ENCODE measurements around the gene FLYWCH2. TPM values are rescaled to one million over a fixed set of nuclear protein-coding genes. Genes with fewer than 3 reads are reported as not detected.

The FLYWCH2 gene
- total RNA-seq, 2 donors from 2014 or later, result 78.8 to 150 TPM

GRCh38 chr16:2915196-2915929 lies 32.3 kb downstream of the FLYWCH2 start:
- no peaks in the 10 kb centered on the region for H3K9me3 ChIP-seq
- no peaks in the 10 kb centered on the region for H3K36me3 ChIP-seq
- intact Hi-C loops (cut with DNase I), result no loop called here
- no peak overlapping the region for H3K27ac ChIP-seq
- no peak overlapping the region for H3K4me3 ChIP-seq
- peaks cover 6% of the 10 kb centered on the region for H3K4me1 ChIP-seq (replicated peaks)
- TF ChIP-seq CTCF (IDR thresholded peaks at IDR 0.05), result no peak
- TF ChIP-seq POLR2A (IDR thresholded peaks at IDR 0.05), result no peak
- TF ChIP-seq POLR2AphosphoS5 (IDR thresholded peaks at IDR 0.05), result no peak
- no peak for DNase-seq (ENCODE audit: low spot score)
- no peaks in the 10 kb centered on the region for H3K27me3 ChIP-seq (replicated peaks; ENCODE audit: insufficient read depth)
- WGBS, result 86% methylated on average over 13 of the region's 13 CpGs

- WGBS, result 10% methylated on average over 13 of the region's 13 CpGs
- intact Hi-C loops (cut with DNase I), result no loop called here
- Histone ChIP-seq H3K4me3 (no peak overlapping the region), H3K4me1 (replicated peaks) (no peaks in the 10 kb centered on the region), H3K27ac (peak overlapping the region; percentile 55), H3K36me3 (no peaks in the 10 kb centered on the region), H3K9me3 (no peaks in the 10 kb centered on the region), H3K27me3 (replicated peaks; ENCODE audit: insufficient read depth) (no peaks in the 10 kb centered on the region)
- peak; percentile 44 for DNase-seq (ENCODE audit: low spot score)
- TF ChIP-seq POLR2A (IDR thresholded peaks at IDR 0.05) (no peak), POLR2AphosphoS5 (IDR thresholded peaks at IDR 0.05) (peak; percentile 68), CTCF (IDR thresholded peaks at IDR 0.05) (peak; percentile 82 to 96 (median 92))
Measured at GRCh38 chr16:2919511-2920255, 36.7 kb downstream of the FLYWCH2 start.

- no peak for TF ChIP-seq POLR2AphosphoS5 (IDR thresholded peaks at IDR 0.05)
- no peak for TF ChIP-seq CTCF (IDR thresholded peaks at IDR 0.05)
- TF ChIP-seq POLR2A (IDR thresholded peaks at IDR 0.05), result no peak
- no peaks in the 10 kb centered on the region for H3K9me3 ChIP-seq
- no peak for DNase-seq (ENCODE audit: low spot score)
- H3K27ac ChIP-seq, result no peak overlapping the region
- H3K36me3 ChIP-seq, result no peaks in the 10 kb centered on the region
- WGBS, result 96% methylated on average over 14 of the region's 14 CpGs
- no peak overlapping the region for H3K4me3 ChIP-seq
- peaks cover 7% of the 10 kb centered on the region for H3K4me1 ChIP-seq (replicated peaks)
- intact Hi-C loops (cut with DNase I), result no loop called here
- no peaks in the 10 kb centered on the region for H3K27me3 ChIP-seq (replicated peaks; ENCODE audit: insufficient read depth)
Measured at GRCh38 chr16:2923481-2923880, 40.5 kb downstream of the FLYWCH2 start.

GRCh38 chr16:2924901-2925755 lies 42.1 kb downstream of the FLYWCH2 start:
- Histone ChIP-seq H3K9me3 (no peaks in the 10 kb centered on the region), H3K4me1 (replicated peaks) (peaks cover 10% of the 10 kb centered on the region), H3K27me3 (replicated peaks; ENCODE audit: insufficient read depth) (no peaks in the 10 kb centered on the region), H3K27ac (peak overlapping the region in 1 of 2 donors; percentile 26), H3K36me3 (peaks cover 0 to 7% of the 10 kb centered on the region in 2 donors), H3K4me3 (no peak overlapping the region)
- TF ChIP-seq CTCF (IDR thresholded peaks at IDR 0.05) (no peak), POLR2A (IDR thresholded peaks at IDR 0.05) (no peak), POLR2AphosphoS5 (IDR thresholded peaks at IDR 0.05) (peak; percentile 15)
- no peak for DNase-seq (ENCODE audit: low spot score)
- WGBS, result 45% methylated on average over 42 of the region's 42 CpGs
- intact Hi-C loops (cut with DNase I), result loop anchor here (5.0 kb wide), 1 partner anchor 53 kb away; no protein-coding TSS in a partner anchor

All from prostate gland (tissue), 2 donors.